Activated CD8-positive, alpha-beta memory T cell treated with anti-CD3 and anti-CD28 coated beads, Interleukin-2, amount 50 U/mL, for 1 hour (primary cell): Measurements from ENCODE around the gene LSM7.

ENCODE experiments used
- DNase-seq: peaks from one replicate; pipeline ENCODE4 v3.0.0-alpha.2; 2020; ENCODE audit errors: extremely low read depth

LSM7 gene

GRCh38 chr19:2278459-2279158, 49.8 kb downstream of the LSM7 start:
- no peak for DNase-seq

DNA sequence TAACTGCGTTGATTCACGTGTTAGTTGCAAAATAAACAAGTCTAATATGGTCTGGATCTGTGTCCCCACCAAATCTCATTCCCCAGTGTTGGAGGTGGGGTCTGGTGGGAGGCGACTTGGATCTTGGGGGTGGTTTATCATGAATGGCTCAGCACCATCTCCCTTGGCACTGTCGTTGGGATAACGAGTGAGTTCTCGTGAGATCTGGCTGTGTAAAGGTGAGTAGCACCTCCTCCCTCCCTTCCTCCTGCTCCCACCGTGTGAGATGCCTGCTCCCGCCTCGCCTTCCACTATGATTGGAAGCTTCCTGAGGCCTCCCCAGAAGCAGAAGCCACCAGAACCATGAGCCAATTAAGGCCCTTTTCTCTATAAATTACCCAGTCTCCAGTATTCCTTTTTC, 51.2 kb downstream of the LSM7 start:
- no peak for DNase-seq

- no peak for DNase-seq
Observed at GRCh38 chr19:2276429-2276986, 51.9 kb downstream of the LSM7 start.

- no peak for DNase-seq
Observed at GRCh38 chr19:2275588-2276428, 52.6 kb downstream of the LSM7 start.

DNA sequence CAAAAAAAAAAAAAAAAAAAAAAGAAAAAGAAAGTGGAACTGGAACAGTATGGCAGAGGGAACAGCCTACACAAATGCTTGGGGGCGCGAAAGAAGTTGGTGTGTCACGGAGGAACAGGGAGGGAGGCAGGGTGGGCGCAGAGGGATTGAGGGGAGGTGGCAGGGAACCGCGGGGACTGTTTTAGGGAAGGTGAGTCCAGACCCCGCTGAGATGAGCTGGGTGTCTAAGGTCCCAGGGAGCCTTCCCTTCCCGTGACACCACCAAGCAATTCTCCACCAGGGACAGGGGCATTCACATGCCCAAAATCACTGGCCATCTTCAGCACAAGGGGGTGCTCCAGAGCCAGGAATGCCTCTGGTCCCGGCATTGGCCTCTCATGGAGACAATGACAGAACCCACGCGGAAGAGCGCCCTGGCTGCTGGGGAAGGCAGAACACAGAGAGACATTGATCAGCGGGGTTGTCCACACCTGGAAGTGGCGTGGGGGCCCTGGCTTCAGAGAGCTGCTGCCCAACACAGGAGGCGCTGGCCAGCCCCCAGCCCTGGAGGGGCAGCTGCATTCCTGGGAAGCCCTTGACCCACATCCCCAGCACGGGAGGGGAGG, 53.4 kb downstream of the LSM7 start:
- DNase-seq = no peak

DNA sequence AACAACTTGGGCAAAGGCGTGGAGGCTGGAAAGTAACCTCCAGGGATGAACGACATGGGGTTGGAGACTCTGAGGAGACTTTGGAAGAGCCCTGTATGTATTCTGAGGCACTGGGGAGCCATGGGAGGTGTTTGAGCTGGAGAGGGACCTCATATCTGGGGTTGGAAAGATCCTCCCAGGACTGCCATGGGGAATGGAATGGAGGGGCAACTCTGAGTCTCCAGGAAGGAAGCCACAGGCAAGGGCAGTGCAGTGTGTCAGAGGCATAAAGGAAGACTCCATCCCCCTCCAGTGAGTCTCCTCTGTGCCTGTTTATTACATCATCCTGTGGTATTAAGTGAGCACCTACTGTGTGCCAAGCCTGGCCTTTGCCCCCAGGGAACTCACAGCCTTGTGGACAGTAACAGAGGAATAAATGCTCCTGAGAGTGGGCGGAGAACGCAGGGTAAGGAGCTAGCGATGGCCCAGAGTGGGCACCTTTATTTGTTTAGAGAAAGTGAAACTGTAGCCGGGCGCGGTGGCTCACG, 54.1 kb downstream of the LSM7 start:
- no peak for DNase-seq

DNA sequence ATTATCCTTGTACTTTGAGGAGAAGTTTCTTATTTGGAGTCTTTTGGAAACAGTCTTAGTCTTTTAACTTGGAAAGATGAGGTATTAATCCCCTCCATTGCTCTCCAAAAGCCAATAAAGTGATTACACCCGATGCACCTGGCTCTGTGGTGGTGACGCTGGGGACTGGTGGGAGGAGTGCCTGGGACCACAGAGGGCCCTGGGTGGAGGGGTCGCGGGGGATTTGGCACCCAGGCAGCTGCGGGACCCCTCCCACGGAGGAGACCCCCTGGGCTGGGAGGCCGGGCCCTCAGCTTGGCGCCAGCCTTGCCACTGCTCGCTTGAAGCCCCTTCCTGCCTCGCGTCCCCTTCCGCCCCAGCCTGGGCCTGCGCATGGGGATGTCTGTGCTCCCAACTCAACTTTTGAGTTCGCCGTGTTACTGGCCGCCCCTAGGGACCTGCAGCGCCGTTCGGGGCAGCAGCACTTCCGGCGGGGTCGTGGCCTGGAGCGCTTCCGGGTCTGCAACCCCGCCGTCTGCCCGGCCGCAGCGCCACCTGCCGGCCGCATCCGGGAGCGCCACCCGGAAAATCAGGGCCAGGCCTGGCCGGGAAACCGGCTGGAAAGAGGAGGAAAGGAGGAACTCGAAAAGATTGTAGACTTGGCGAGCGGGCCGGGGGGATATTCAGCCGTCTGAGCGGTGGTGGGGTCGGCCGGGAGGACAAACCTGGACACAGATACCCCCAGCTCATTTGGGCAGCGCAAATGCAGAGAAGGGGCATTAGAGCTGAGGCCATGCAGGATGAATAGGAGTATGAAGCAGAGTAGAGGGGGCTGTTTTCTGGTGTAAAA, 54.8 kb downstream of the LSM7 start:
- DNase-seq = peak; percentile 46
